ENCODE results near the gene ARL15.

Gene ARL15

DNA sequence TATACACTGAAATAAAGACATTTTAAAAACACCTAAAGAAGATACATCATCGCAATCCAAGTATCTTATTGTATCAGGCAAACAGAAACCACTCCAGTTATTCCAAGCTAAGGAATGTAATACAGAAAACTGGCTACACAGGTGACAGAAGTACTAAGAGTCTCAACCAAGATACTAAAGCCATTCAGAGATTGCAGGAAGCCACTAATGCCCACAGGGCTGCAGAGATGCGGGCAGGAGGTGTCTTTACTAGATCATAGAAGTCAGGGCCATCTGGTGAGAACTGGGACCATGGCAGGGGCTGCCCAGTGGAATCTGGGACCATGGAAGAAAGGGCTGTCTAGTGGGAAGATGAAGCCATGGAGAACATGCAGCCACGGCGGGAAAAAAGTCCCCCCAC, 384.3 kb downstream of the ARL15 start:
- Histone ChIP-seq H3K27me3 (ENCODE audit: control insufficient read depth in 1 of 2, insufficient read depth in 2 of 2, low read length in 2 of 2) (no peaks in the 10 kb centered on the region), H3K9me3 (ENCODE audit: low read length) (no peaks in the 10 kb centered on the region), H3K4me3 (ENCODE audit: low read depth in 1 of 2, low read length in 2 of 2) (no peak overlapping the region), H3K27ac (ENCODE audit: low read depth, low read length) (no peak overlapping the region), H3K9ac (ENCODE audit: low read length) (no peak overlapping the region), H3K36me3 (ENCODE audit: insufficient read depth, low read length) (no peaks in the 10 kb centered on the region), H3K4me1 (ENCODE audit: insufficient read depth, low read length) (peaks cover 16% of the 10 kb centered on the region)

DNA sequence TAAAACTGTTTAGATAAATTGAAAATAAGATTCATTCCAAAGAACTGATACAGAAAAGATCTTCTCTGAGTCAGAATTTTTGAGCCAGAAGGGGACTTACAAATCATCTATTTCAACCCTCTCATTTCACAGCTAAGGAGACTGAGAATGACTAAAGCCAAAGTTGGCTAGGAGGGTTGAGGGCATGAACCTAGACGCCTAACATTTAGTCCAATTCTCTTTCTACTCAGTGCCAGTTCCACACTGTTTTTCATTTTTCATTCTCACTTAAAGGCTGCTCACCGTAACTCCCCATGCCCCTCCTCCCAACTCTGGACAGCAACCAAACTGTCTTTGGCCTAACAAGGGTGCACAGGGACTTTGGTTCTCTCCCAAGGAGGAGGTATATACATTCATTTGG, 386.0 kb downstream of the ARL15 start:
- Histone ChIP-seq H3K27ac (ENCODE audit: low read depth, low read length) (no peak overlapping the region), H3K27me3 (ENCODE audit: control insufficient read depth in 1 of 2, insufficient read depth in 2 of 2, low read length in 2 of 2) (no peaks in the 10 kb centered on the region), H3K36me3 (ENCODE audit: insufficient read depth, low read length) (no peaks in the 10 kb centered on the region), H3K9ac (ENCODE audit: low read length) (no peak overlapping the region), H3K4me3 (ENCODE audit: low read depth in 1 of 2, low read length in 2 of 2) (no peak overlapping the region), H3K4me1 (ENCODE audit: insufficient read depth, low read length) (peaks cover 16% of the 10 kb centered on the region), H3K9me3 (ENCODE audit: low read length) (no peaks in the 10 kb centered on the region)

DNA sequence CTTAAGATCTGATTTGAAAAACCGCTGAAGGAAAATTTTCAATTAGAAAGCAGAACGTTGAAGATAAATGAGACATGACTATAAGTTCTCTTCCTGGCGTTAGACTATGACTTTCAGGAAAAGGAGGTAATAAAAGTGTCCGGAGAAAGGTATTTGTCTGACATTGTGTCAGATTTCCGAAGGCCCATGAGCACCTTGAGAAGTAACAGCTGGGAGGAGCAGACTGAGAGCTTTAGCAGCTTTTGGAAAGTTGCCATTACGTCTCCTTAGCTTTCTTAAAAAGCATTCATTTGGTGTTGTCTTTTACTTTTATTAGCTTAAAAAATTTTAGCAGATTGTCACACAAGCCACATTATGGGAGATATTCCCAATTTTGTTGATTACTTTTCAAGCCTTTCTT, 386.4 kb downstream of the ARL15 start:
- Histone ChIP-seq H3K27ac (ENCODE audit: low read depth, low read length) (no peak overlapping the region), H3K36me3 (ENCODE audit: insufficient read depth, low read length) (no peaks in the 10 kb centered on the region), H3K4me1 (ENCODE audit: insufficient read depth, low read length) (peaks cover 16% of the 10 kb centered on the region), H3K9me3 (ENCODE audit: low read length) (no peaks in the 10 kb centered on the region), H3K4me3 (ENCODE audit: low read depth in 1 of 2, low read length in 2 of 2) (no peak overlapping the region), H3K27me3 (ENCODE audit: control insufficient read depth in 1 of 2, insufficient read depth in 2 of 2, low read length in 2 of 2) (no peaks in the 10 kb centered on the region), H3K9ac (ENCODE audit: low read length) (no peak overlapping the region)

DNA sequence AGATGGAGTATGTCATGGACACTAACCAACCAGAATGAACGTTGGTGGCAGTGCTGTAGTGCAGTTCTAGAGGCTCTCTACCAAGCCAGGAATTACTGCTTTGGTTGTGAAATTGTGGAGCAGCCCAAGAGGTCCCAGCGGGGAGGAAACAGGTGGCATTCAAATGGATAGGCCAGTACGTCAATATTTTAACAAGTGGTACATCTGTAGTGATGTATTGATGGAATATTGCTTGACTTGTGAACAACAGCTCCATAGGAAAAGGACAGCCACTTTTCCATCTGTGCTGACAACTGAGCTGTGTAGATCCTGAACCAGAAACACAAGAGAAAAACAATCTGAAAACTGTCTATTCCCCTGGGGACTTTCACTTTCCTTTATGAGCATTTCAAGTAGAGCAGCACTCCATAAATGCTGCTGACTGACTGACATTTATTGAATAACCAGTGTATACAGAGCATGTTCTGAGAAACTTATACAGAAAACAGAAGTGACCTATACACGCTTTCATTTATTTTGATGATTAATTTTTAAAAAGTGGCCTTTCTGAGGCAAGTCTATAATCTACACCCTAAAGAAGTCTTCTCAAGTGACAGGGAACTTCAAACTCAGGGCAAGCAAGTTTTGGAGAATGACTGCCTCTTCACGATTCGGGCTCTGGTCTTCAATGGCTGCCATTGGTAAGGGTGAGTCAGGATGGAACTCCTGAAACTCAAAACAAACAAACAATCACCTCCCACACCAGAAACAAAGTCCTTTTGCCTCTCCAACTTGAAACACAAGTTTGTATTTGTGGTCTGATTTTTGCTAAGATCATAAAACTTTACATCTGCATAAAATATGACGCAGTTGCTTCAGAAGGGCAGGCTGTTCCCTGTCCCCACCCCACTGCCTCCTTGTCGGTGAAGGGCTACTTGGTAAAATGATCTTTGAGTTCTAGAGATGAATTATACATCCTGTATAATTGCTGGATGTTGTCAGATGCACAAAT, 387.6 kb downstream of the ARL15 start:
- H3K4me1 ChIP-seq (ENCODE audit: insufficient read depth, low read length): peaks cover 9% of the 10 kb centered on the region
- no peak overlapping the region for H3K9ac ChIP-seq (ENCODE audit: low read length)
- no peak overlapping the region for H3K27ac ChIP-seq (ENCODE audit: low read depth, low read length)
- H3K27me3 ChIP-seq (ENCODE audit: control insufficient read depth in 1 of 2, insufficient read depth in 2 of 2, low read length in 2 of 2): no peaks in the 10 kb centered on the region
- no peak overlapping the region for H3K4me3 ChIP-seq (ENCODE audit: low read depth in 1 of 2, low read length in 2 of 2)
- H3K36me3 ChIP-seq (ENCODE audit: insufficient read depth, low read length): no peaks in the 10 kb centered on the region
- no peaks in the 10 kb centered on the region for H3K9me3 ChIP-seq (ENCODE audit: low read length)

DNA sequence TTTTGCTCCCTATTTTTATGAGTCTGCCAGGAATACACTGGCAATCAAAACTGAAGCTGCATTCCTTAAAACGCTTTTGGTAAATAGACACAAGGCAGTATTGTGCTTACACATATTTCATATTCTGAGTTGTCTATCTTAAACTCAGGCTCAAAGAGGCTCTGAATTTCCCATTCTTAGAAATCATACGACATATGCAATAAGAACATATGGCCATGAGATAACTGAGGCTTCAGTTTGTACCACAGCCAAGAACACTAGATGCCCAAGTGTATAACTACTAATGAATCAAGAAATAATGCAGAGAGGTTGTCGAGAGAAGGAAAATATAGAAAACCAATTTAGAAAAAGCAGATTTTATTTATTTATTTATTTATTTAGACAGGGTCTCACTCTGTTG, 392.5 kb downstream of the ARL15 start:
- Histone ChIP-seq H3K4me3 (ENCODE audit: low read depth in 1 of 2, low read length in 2 of 2) (no peak overlapping the region), H3K9me3 (ENCODE audit: low read length) (no peaks in the 10 kb centered on the region), H3K36me3 (ENCODE audit: insufficient read depth, low read length) (no peaks in the 10 kb centered on the region), H3K27me3 (ENCODE audit: control insufficient read depth in 1 of 2, insufficient read depth in 2 of 2, low read length in 2 of 2) (no peaks in the 10 kb centered on the region), H3K27ac (ENCODE audit: low read depth, low read length) (no peak overlapping the region), H3K4me1 (ENCODE audit: insufficient read depth, low read length) (no peaks in the 10 kb centered on the region), H3K9ac (ENCODE audit: low read length) (no peak overlapping the region)

DNA sequence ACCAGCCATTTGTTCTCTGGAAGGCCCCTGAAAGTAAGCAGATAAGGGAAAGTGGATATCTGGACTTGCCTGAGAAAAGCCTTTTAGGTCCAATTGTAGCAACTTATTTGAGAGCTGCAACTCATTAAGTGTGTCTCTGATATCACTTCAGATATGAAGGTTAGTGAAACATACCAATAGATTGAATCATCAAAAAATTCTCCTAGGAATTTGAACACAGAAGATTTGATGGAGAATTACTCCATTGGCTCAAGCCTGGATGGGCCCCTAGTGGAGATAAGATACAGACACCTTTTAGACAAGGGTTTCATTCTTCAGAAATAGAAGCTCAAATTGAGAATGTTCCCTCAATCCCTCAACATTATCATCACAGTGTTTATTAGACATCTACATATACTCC, 393.3 kb downstream of the ARL15 start:
- H3K27ac ChIP-seq (ENCODE audit: low read depth, low read length): no peak overlapping the region
- no peaks in the 10 kb centered on the region for H3K4me1 ChIP-seq (ENCODE audit: insufficient read depth, low read length)
- no peaks in the 10 kb centered on the region for H3K27me3 ChIP-seq (ENCODE audit: control insufficient read depth in 1 of 2, insufficient read depth in 2 of 2, low read length in 2 of 2)
- no peaks in the 10 kb centered on the region for H3K36me3 ChIP-seq (ENCODE audit: insufficient read depth, low read length)
- no peak overlapping the region for H3K9ac ChIP-seq (ENCODE audit: low read length)
- no peak overlapping the region for H3K4me3 ChIP-seq (ENCODE audit: low read depth in 1 of 2, low read length in 2 of 2)
- H3K9me3 ChIP-seq (ENCODE audit: low read length): no peaks in the 10 kb centered on the region

DNA sequence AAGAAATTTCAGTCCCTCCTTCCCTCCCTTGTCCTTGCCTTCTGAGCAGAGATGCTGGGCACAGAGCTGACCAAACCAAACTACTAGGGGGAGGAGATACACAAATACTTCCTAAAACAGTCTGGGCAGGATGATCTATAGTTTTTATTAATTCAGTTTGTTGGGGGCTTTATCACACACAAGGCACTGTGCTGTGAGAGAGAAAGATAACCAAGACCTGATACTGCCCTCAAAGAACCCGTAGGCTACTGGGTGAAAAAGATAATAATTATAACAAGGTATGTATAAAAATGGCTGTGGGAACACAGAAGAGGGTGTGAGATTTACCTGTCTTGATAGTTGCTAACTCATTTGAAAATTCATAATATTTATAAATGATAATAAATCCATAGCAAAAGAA, 395.3 kb downstream of the ARL15 start:
- H3K9ac ChIP-seq (ENCODE audit: low read length): no peak overlapping the region
- no peaks in the 10 kb centered on the region for H3K36me3 ChIP-seq (ENCODE audit: insufficient read depth, low read length)
- H3K4me1 ChIP-seq (ENCODE audit: insufficient read depth, low read length): no peaks in the 10 kb centered on the region
- no peak overlapping the region for H3K4me3 ChIP-seq (ENCODE audit: low read depth in 1 of 2, low read length in 2 of 2)
- no peaks in the 10 kb centered on the region for H3K9me3 ChIP-seq (ENCODE audit: low read length)
- no peak overlapping the region for H3K27ac ChIP-seq (ENCODE audit: low read depth, low read length)
- no peaks in the 10 kb centered on the region for H3K27me3 ChIP-seq (ENCODE audit: control insufficient read depth in 1 of 2, insufficient read depth in 2 of 2, low read length in 2 of 2)

DNA sequence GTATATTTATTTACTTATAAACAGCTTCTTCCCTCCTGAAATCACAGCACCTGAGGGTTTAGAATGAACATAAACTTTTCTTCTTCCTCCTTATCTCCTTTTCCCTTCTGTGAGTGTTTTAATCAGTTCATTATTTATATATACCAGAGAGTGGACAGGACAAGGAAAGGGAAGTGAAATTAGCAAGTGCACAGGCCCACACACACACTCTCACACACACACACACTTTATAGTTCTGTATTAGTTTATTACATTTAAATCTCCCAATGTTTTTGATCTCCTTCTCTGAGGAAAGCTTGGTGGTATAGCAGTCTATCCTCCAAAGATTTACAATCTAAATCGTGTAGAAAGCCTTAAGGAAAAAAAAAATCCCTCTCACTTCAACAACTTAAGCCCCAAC, 396.4 kb downstream of the ARL15 start:
- Histone ChIP-seq H3K27ac (ENCODE audit: low read depth, low read length) (no peak overlapping the region), H3K4me3 (ENCODE audit: low read depth in 1 of 2, low read length in 2 of 2) (no peak overlapping the region)

DNA sequence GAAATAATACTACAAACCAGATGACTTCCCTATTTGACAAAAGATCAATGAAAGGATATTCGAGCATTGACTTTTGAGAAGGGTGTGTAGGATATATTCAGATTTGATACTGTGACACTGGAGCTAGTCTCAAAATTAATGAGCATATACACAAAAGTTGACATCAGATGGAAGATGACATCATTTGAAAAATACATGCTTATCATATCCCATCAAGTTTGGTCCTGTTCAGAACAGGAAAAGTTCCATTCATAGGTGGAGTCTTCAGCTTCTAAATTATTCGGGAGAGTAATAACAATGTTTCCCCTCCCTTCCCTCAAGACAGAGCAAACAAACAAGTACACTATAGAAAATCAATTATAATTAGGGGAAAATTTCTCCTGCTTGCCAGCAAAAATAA, 401.6 kb downstream of the ARL15 start:
- H3K4me1 ChIP-seq (ENCODE audit: insufficient read depth, low read length): no peaks in the 10 kb centered on the region
- no peak overlapping the region for H3K9ac ChIP-seq (ENCODE audit: low read length)
- no peaks in the 10 kb centered on the region for H3K9me3 ChIP-seq (ENCODE audit: low read length)
- H3K27ac ChIP-seq (ENCODE audit: low read depth, low read length): no peak overlapping the region
- no peaks in the 10 kb centered on the region for H3K27me3 ChIP-seq (ENCODE audit: control insufficient read depth in 1 of 2, insufficient read depth in 2 of 2, low read length in 2 of 2)
- no peak overlapping the region for H3K4me3 ChIP-seq (ENCODE audit: low read depth in 1 of 2, low read length in 2 of 2)
- H3K36me3 ChIP-seq (ENCODE audit: insufficient read depth, low read length): no peaks in the 10 kb centered on the region

More for the DNA sequence above, 396.4 kb downstream of the ARL15 start:
- Histone ChIP-seq H3K4me1 (ENCODE audit: insufficient read depth, low read length) (no peaks in the 10 kb centered on the region), H3K27me3 (ENCODE audit: control insufficient read depth in 1 of 2, insufficient read depth in 2 of 2, low read length in 2 of 2) (no peaks in the 10 kb centered on the region), H3K9ac (ENCODE audit: low read length) (no peak overlapping the region), H3K9me3 (ENCODE audit: low read length) (no peaks in the 10 kb centered on the region), H3K36me3 (ENCODE audit: insufficient read depth, low read length) (no peaks in the 10 kb centered on the region)

DNA sequence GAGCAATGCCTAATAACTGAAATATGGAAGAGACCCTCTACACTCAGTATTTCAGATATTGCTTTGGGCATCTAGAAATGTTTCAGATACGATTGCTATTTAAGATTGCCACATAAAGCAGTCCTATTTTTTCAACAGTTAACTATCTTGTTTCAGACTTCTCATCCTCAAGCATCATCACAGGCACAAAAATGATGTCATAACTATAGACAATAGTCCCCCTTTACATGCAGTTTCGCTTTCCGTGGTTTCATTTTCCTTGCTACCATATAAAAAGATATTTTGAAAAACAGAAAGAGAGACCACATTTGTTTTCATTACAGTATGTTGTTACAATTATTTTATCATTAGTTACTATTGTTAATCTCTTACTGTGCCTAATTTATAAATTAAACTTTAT, 402.5 kb downstream of the ARL15 start:
- no peak overlapping the region for H3K9ac ChIP-seq (ENCODE audit: low read length)
- H3K27ac ChIP-seq (ENCODE audit: low read depth, low read length): no peak overlapping the region
- H3K9me3 ChIP-seq (ENCODE audit: low read length): no peaks in the 10 kb centered on the region
- H3K36me3 ChIP-seq (ENCODE audit: insufficient read depth, low read length): no peaks in the 10 kb centered on the region
- no peaks in the 10 kb centered on the region for H3K27me3 ChIP-seq (ENCODE audit: control insufficient read depth in 1 of 2, insufficient read depth in 2 of 2, low read length in 2 of 2)
- H3K4me1 ChIP-seq (ENCODE audit: insufficient read depth, low read length): no peaks in the 10 kb centered on the region
- no peak overlapping the region for H3K4me3 ChIP-seq (ENCODE audit: low read depth in 1 of 2, low read length in 2 of 2)

DNA sequence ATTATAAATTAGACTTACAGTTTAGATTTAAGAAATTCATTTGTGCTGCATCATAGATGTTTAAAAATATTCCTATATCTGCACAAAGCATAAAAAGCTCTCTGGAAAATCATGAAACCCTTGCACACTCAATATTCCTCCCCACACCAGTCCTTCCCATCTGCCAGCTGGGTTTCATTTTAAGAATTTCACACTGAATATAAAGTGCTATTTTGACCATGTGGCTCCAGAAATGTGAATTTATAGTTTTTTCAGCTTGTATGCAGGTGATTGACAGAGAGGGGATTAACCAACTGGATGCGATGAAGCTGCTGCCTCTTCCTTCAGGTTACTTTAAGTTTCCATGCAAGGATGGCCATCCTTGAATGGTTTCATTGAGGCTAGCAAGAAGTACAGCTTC, 403.6 kb downstream of the ARL15 start:
- Histone ChIP-seq H3K27ac (ENCODE audit: low read depth, low read length) (no peak overlapping the region), H3K4me3 (ENCODE audit: low read depth in 1 of 2, low read length in 2 of 2) (no peak overlapping the region), H3K36me3 (ENCODE audit: insufficient read depth, low read length) (no peaks in the 10 kb centered on the region), H3K4me1 (ENCODE audit: insufficient read depth, low read length) (no peaks in the 10 kb centered on the region), H3K27me3 (ENCODE audit: control insufficient read depth in 1 of 2, insufficient read depth in 2 of 2, low read length in 2 of 2) (no peaks in the 10 kb centered on the region), H3K9me3 (ENCODE audit: low read length) (no peaks in the 10 kb centered on the region), H3K9ac (ENCODE audit: low read length) (no peak overlapping the region)
